GM18868 (cell line): Measurements from ENCODE around the gene OXT.
"Not testable (repeated sequence)": the region's sequence is repeated elsewhere in the genome, so short reads cannot be mapped to it uniquely, and the experiment has no call there.

Experiments
- ATAC-seq: cut with Tn5 transposase; IDR thresholded peaks from one replicate; pipeline ENCODE4 v1.9.1; 2021; ENCODE audit warnings: mild to moderate bottlenecking, moderate library complexity; ENCODE audit not compliant: unreplicated experiment

The OXT gene

GRCh38 chr20:3071610-3072529 lies at the start of gene OXT:
TSS of gene OXT (plus strand) at chr20:3071620. CDS start at chr20:3071656, 36 bp downstream.
- ATAC-seq = no peak

- ATAC-seq = no peak
These were observed 49.6 kb upstream of the OXT start for GRCh38 chr20:3021777-3022176.

- not testable (repeated sequence) for ATAC-seq
These were observed 48.6 kb upstream of the OXT start for GRCh38 chr20:3022559-3023490.

- no peak for ATAC-seq
These were observed 43.4 kb upstream of the OXT start for GRCh38 chr20:3027987-3028386.

GRCh38 chr20:3031524-3032147 lies 39.8 kb upstream of the OXT start:
- ATAC-seq = no peak

- no peak for ATAC-seq
These were observed 38.8 kb upstream of the OXT start for GRCh38 chr20:3032624-3033023.

- ATAC-seq = no peak
These were observed 33.8 kb upstream of the OXT start for GRCh38 chr20:3037654-3038053.

- no peak for ATAC-seq
These were observed 33.0 kb upstream of the OXT start for GRCh38 chr20:3038454-3038853.

- no peak for ATAC-seq
These were observed 32.0 kb upstream of the OXT start for GRCh38 chr20:3039426-3039825.

- no peak for ATAC-seq
These were observed 31.3 kb upstream of the OXT start for GRCh38 chr20:3040086-3040485.

- no peak for ATAC-seq
These were observed 29.5 kb upstream of the OXT start for GRCh38 chr20:3041854-3042409.

GRCh38 chr20:3042625-3043024 lies 28.8 kb upstream of the OXT start:
- no peak for ATAC-seq

GRCh38 chr20:3043322-3043721 lies 28.1 kb upstream of the OXT start, which contains the start of gene GNRH2:
TSS of gene GNRH2 (plus strand) at chr20:3043622. CDS start at chr20:3044415, 793 bp downstream.
- ATAC-seq = no peak

- ATAC-seq = no peak
These were observed 27.0 kb upstream of the OXT start for GRCh38 chr20:3044336-3044965.

- ATAC-seq = peak; percentile 42
These were observed 26.2 kb upstream of the OXT start for GRCh38 chr20:3045042-3045815.

- ATAC-seq = peak; percentile 91
These were observed 25.4 kb upstream of the OXT start, which contains the start of gene MRPS26 for GRCh38 chr20:3045816-3046676. TSS of gene MRPS26 (plus strand) at chr20:3046052. CDS start at chr20:3046069, 17 bp downstream.

- ATAC-seq = no peak
These were observed 24.6 kb upstream of the OXT start for GRCh38 chr20:3046677-3047462.
